Keratinocyte (primary cell): ENCODE measurements around the gene EHBP1. TPM values are rescaled to one million over a fixed set of nuclear protein-coding genes. Genes with fewer than 3 reads are reported as not detected.

Experiments
- DNase-seq: peaks from one replicate; pipeline ENCODE4 v3.0.0-alpha.2; 2011; ENCODE audit warnings: low read depth, missing footprints, low spot score
- FAIRE-seq: peaks from 2 replicates; lab custom pipeline; 2011; peaks lifted over from hg19 to GRCh38; lab: Jason Lieb, UNC
- H2AFZ ChIP-seq: 2 replicates; pipeline ENCODE4 v1.6.0; 2012; ENCODE audit warnings: low read length, control low read depth, inconsistent platforms; ENCODE audit not compliant: control insufficient read depth
- H3K27ac ChIP-seq: 2 replicates; pipeline ENCODE4 v1.5.1; 2011; ENCODE audit warnings: low read length; ENCODE audit not compliant: control insufficient read depth, insufficient read depth
- H3K27me3 ChIP-seq: 3 replicates; pipeline ENCODE4 v1.6.0; 2011; ENCODE audit warnings: low read length; ENCODE audit not compliant: control insufficient read depth, insufficient read depth; ENCODE audit errors: extremely low read depth
- H3K36me3 ChIP-seq, 2 experiments: 2 replicates in 1 of 2; 3 replicates in 1 of 2; pipeline ENCODE4 v1.5.1; 2011; ENCODE audit warnings: low read length in 2 of 2, mild to moderate bottlenecking in 1 of 2; ENCODE audit not compliant: control insufficient read depth in 2 of 2, insufficient read depth in 2 of 2; ENCODE audit errors: extremely low read depth in 1 of 2
- H3K4me1 ChIP-seq: 3 replicates; pipeline ENCODE4 v1.5.1; 2011; ENCODE audit warnings: low read length; ENCODE audit not compliant: control insufficient read depth, insufficient read depth; ENCODE audit errors: extremely low read depth
- H3K4me2 ChIP-seq: 3 replicates; pipeline ENCODE4 v1.6.0; 2011; ENCODE audit warnings: low read depth, low read length; ENCODE audit not compliant: control insufficient read depth, insufficient read depth; ENCODE audit errors: extremely low read depth
- H3K4me3 ChIP-seq, 3 experiments: fragments of 200-600 bp in 1 of 3; sonication (generic) in 1 of 3; 2 replicates in 2 of 3; 3 replicates in 1 of 3; pipeline ENCODE4 v1.5.1; 2011 to 2016; ENCODE audit warnings: low read length in 3 of 3, mild to moderate bottlenecking in 3 of 3, control low read depth in 2 of 3, inconsistent platforms in 1 of 3, low read depth in 1 of 3, mixed read lengths in 1 of 3, mixed run types in 1 of 3, moderate library complexity in 1 of 3; ENCODE audit not compliant: control insufficient read depth in 2 of 3, insufficient read depth in 2 of 3; ENCODE audit errors: extremely low read depth in 1 of 3
- H3K79me2 ChIP-seq: 2 replicates; pipeline ENCODE4 v1.6.0; 2012; ENCODE audit warnings: low read length; ENCODE audit not compliant: control insufficient read depth, insufficient read depth
- H3K9ac ChIP-seq: 3 replicates; pipeline ENCODE4 v1.6.0; 2011; ENCODE audit warnings: low read length; ENCODE audit not compliant: control insufficient read depth, insufficient read depth; ENCODE audit errors: extremely low read depth
- H3K9me1 ChIP-seq: 3 replicates; pipeline ENCODE4 v1.6.0; 2011; ENCODE audit warnings: low read length; ENCODE audit not compliant: control insufficient read depth, insufficient read depth; ENCODE audit errors: extremely low read depth
- H3K9me3 ChIP-seq: 2 replicates; pipeline ENCODE4 v1.5.1; 2012; ENCODE audit warnings: low read depth, low read length; ENCODE audit not compliant: control insufficient read depth
- H4K20me1 ChIP-seq: 3 replicates; pipeline ENCODE4 v1.6.0; 2011; ENCODE audit warnings: low read length; ENCODE audit not compliant: control insufficient read depth, insufficient read depth; ENCODE audit errors: extremely low read depth
- EZH2 ChIP-seq: IDR thresholded peaks from one replicate; pipeline ENCODE4 v1.6.1; 2012; ENCODE audit warnings: inconsistent platforms, mild to moderate bottlenecking, low read length, moderate library complexity
- dilution Hi-C: fragments of 300-500 bp; cut with MboI; formaldehyde crosslinking; loops from one replicate; pipeline ENCODE4 v1.7.0; 2020; ENCODE audit warnings: low sequenced_read_pairs; ENCODE audit not compliant: extremely low pct_ligation_motif_present
- polyA plus RNA-seq, 5 experiments: library from polyadenylated mRNA; depleted of rRNA in 3 of 5; stranded (reverse) in 3 of 5; stranded (forward) in 1 of 5; unstranded in 1 of 5; fragments of >200 nt; gene quantifications; 1 replicate in 1 of 5; 2 replicates in 3 of 5; 3 replicates in 1 of 5; pipeline versions ENCODE4 v1.2.1 to v1.2.3, GENCODE V29; 2011 to 2012; ENCODE audit warnings: missing spikeins in 2 of 5, low read depth in 1 of 5, low replicate concordance in 1 of 5
- TF ChIP-seq, protein P1 (sequence below), 3 experiments: IDR thresholded peaks in 1 of 3; conservative IDR thresholded peaks in 1 of 3; optimal IDR thresholded peaks in 1 of 3; 2 replicates in 2 of 3; 3 replicates in 1 of 3; pipeline versions ENCODE3 to v1.5.1; 2011; ENCODE audit warnings: low read length in 3 of 3, mild to moderate bottlenecking in 3 of 3, moderate library complexity in 2 of 3, control low read depth in 1 of 3, inconsistent platforms in 1 of 3; ENCODE audit not compliant: insufficient read depth in 2 of 3; ENCODE audit errors: extremely low read depth in 1 of 3

EHBP1 gene
- polyA plus RNA-seq, 1 donor (not counting 4 experiments of a cell fraction or from before 2014, with no cell fraction given) = 59.0 TPM

GRCh38 chr2:62873603-62874002 lies 168.1 kb downstream of the EHBP1 start:
- Histone ChIP-seq H3K9me1 (no peaks in the 10 kb centered on the region), H4K20me1 (no peaks in the 10 kb centered on the region), H2AFZ (no peak overlapping the region), H3K4me3 (no peak overlapping the region), H3K9ac (no peak overlapping the region), H3K4me2 (no peak overlapping the region), H3K36me3 (peaks cover 0 to 17% of the 10 kb centered on the region in 2 experiments), H3K27me3 (no peaks in the 10 kb centered on the region), H3K79me2 (no peaks in the 10 kb centered on the region), H3K9me3 (no peaks in the 10 kb centered on the region), H3K4me1 (no peaks in the 10 kb centered on the region), H3K27ac (no peak overlapping the region)
- no peak for FAIRE-seq
- TF ChIP-seq, protein P1, sequence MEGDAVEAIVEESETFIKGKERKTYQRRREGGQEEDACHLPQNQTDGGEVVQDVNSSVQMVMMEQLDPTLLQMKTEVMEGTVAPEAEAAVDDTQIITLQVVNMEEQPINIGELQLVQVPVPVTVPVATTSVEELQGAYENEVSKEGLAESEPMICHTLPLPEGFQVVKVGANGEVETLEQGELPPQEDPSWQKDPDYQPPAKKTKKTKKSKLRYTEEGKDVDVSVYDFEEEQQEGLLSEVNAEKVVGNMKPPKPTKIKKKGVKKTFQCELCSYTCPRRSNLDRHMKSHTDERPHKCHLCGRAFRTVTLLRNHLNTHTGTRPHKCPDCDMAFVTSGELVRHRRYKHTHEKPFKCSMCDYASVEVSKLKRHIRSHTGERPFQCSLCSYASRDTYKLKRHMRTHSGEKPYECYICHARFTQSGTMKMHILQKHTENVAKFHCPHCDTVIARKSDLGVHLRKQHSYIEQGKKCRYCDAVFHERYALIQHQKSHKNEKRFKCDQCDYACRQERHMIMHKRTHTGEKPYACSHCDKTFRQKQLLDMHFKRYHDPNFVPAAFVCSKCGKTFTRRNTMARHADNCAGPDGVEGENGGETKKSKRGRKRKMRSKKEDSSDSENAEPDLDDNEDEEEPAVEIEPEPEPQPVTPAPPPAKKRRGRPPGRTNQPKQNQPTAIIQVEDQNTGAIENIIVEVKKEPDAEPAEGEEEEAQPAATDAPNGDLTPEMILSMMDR (optimal IDR thresholded peaks at IDR 0.05 in 1 of 3, IDR thresholded peaks at IDR 0.05 in 1 of 3, conservative IDR thresholded peaks at IDR 0.05 in 1 of 3; ENCODE audit: extremely low read depth in 1 of 3, insufficient read depth in 2 of 3, low read length in 3 of 3) = no peak
- TF ChIP-seq EZH2 = no peak
- DNase-seq = no peak
- dilution Hi-C loops = no loop called here

DNA sequence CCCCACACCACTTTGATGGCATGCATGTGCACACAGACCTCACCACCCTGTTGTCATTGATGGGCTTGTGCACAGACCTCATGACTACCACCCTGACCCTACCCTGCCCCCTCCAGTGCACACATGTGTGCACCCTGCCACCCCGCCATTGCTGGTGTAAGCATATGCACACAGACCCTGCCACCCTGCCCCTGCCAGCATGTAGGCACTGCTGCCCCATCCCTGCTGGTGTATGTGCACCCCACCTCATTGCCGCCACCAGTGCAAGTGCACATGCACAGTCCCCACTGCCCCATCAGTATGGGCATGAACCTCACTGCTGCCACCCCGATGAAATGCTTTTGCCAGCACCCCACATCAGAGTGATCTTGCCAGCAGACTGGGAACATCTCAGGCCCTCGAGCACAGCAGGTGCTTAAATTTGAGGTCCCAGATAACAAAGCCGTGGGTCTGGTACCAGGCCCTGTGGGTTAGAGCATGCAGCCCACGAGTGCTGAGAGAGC lies 169.4 kb downstream of the EHBP1 start:
- Histone ChIP-seq H3K9me3 (no peaks in the 10 kb centered on the region), H3K36me3 (peaks cover 0 to 17% of the 10 kb centered on the region in 2 experiments), H3K4me3 (no peak overlapping the region), H2AFZ (no peak overlapping the region), H3K4me2 (no peak overlapping the region), H3K9ac (no peak overlapping the region), H3K27me3 (no peaks in the 10 kb centered on the region), H3K79me2 (no peaks in the 10 kb centered on the region), H3K27ac (no peak overlapping the region), H3K4me1 (no peaks in the 10 kb centered on the region), H4K20me1 (no peaks in the 10 kb centered on the region), H3K9me1 (no peaks in the 10 kb centered on the region)
- dilution Hi-C loops = no loop called here
- DNase-seq (no peak), FAIRE-seq (no peak)
- TF ChIP-seq EZH2 = no peak
- TF ChIP-seq, protein P1 (optimal IDR thresholded peaks at IDR 0.05 in 1 of 3, IDR thresholded peaks at IDR 0.05 in 1 of 3, conservative IDR thresholded peaks at IDR 0.05 in 1 of 3; ENCODE audit: extremely low read depth in 1 of 3, insufficient read depth in 2 of 3, low read length in 3 of 3) = no peak
